Cardiac muscle cell (in vitro differentiated cells and primary cell): Measurements from ENCODE around the gene DENND1B. TPM values are rescaled to one million over a fixed set of nuclear protein-coding genes. Genes with fewer than 3 reads are reported as not detected.

Source experiments
- DNase-seq, 2 donors: peaks; one replicate each; pipeline versions ENCODE4 v3.0.0 to v3.0.0-alpha.2; 2010 to 2017; ENCODE audit warnings: low read depth in 1 of 2, low spot score in 1 of 2
- H3K27ac ChIP-seq: fragments of 200-600 bp; sonication (generic); 2 replicates; pipeline ENCODE4 v1.5.1; 2016
- H3K27me3 ChIP-seq: fragments of 200-600 bp; sonication (generic); 2 replicates; pipeline ENCODE4 v1.6.0; 2016; ENCODE audit warnings: control low read depth
- H3K36me3 ChIP-seq: fragments of 200-600 bp; sonication (generic); 2 replicates; pipeline ENCODE4 v1.5.1; 2016; ENCODE audit warnings: control low read depth
- H3K4me1 ChIP-seq: fragments of 200-600 bp; sonication (generic); 2 replicates; pipeline ENCODE4 v1.8.1; 2017; ENCODE audit warnings: low read depth, mild to moderate bottlenecking, mixed run types
- H3K4me3 ChIP-seq: fragments of 200-600 bp; sonication (generic); 2 replicates; pipeline ENCODE4 v1.5.1; 2016; ENCODE audit warnings: mild to moderate bottlenecking
- H3K9me3 ChIP-seq: fragments of 200-600 bp; sonication (generic); 2 replicates; pipeline ENCODE4 v1.5.1; 2017; ENCODE audit warnings: low read depth, mild to moderate bottlenecking, control low read depth
- polyA plus RNA-seq: library from polyadenylated mRNA; unstranded; fragments of >200 nt; fragmentation: Nextera tagmentation; extraction: Ambion mirVana; gene quantifications from 2 replicates; pipeline ENCODE4 v1.2.1, GENCODE V29; 2016
- total RNA-seq: library from RNA; depleted of rRNA; stranded (reverse); fragments of >200 nt; gene quantifications from 2 replicates; pipeline ENCODE4 v1.2.3, GENCODE V29; 2016
- TF ChIP-seq, protein P1 (sequence below): IDR thresholded peaks from 2 replicates; pipeline ENCODE4 v1.5.1; 2012; ENCODE audit warnings: low read depth, mild to moderate bottlenecking, low read length

DENND1B gene
- total and polyA plus RNA-seq, 2 experiments from 2014 or later: 9.9 to 11.0 TPM

DNA sequence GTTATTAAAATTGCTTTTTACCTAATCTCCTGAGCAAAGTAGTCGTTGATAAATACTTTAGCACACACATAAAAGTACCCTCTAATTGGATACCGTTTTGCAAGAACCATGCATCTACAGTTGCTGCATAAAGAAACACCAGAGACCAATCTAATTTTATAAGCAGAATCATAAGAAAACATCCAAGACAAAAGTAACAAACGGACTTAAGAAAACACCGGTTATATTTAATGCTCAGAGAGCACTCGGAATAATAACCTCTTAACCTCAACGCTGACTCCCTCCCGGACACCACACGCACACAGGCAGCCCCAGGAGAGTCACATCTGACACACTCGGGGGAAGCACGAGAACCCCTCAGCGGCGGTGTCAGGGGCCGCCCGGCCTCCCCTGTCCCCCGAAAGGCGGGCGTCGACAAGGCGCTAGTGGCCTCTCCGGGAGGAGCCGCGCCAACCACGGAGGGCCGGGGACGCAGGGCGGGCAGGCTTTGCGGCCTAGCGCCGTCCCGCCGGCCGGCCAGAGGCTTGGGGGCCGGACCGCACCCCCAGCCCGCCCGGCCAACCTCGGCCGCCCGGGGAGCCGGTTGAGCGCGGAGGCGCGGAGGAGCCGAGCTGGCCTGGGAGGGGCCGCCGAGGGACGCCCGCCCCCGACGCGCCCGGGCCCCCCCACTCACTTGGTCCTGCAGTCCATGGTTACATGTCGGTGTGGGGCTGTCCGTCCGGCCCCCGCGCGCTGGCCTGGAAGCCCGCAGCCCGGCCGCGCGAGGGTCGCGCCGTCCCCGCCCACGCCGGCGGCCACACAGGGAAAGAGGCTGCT is 606 bp downstream of the DENND1B start:
- DNase-seq: peak; percentile 60 to 78
- no peaks in the 10 kb centered on the region for H3K36me3 ChIP-seq
- TF ChIP-seq, protein P1, sequence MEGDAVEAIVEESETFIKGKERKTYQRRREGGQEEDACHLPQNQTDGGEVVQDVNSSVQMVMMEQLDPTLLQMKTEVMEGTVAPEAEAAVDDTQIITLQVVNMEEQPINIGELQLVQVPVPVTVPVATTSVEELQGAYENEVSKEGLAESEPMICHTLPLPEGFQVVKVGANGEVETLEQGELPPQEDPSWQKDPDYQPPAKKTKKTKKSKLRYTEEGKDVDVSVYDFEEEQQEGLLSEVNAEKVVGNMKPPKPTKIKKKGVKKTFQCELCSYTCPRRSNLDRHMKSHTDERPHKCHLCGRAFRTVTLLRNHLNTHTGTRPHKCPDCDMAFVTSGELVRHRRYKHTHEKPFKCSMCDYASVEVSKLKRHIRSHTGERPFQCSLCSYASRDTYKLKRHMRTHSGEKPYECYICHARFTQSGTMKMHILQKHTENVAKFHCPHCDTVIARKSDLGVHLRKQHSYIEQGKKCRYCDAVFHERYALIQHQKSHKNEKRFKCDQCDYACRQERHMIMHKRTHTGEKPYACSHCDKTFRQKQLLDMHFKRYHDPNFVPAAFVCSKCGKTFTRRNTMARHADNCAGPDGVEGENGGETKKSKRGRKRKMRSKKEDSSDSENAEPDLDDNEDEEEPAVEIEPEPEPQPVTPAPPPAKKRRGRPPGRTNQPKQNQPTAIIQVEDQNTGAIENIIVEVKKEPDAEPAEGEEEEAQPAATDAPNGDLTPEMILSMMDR: no peak
- H3K27ac ChIP-seq: peak overlapping the region; percentile 95
- H3K4me1 ChIP-seq: peaks cover 19% of the 10 kb centered on the region
- no peaks in the 10 kb centered on the region for H3K27me3 ChIP-seq
- no peaks in the 10 kb centered on the region for H3K9me3 ChIP-seq
- H3K4me3 ChIP-seq: peak overlapping the region; percentile 67

GRCh38 chr1:197773856-197774255 is 1.4 kb downstream of the DENND1B start:
- DNase-seq: no peak
- no peaks in the 10 kb centered on the region for H3K27me3 ChIP-seq
- TF ChIP-seq, protein P1: no peak
- H3K4me3 ChIP-seq: peak overlapping the region; percentile 67
- H3K4me1 ChIP-seq: peaks cover 19% of the 10 kb centered on the region
- H3K27ac ChIP-seq: peak overlapping the region; percentile 95
- H3K36me3 ChIP-seq: no peaks in the 10 kb centered on the region
- no peaks in the 10 kb centered on the region for H3K9me3 ChIP-seq

GRCh38 chr1:197771904-197772556 is 3.2 kb downstream of the DENND1B start:
- H3K4me3 ChIP-seq: no peak overlapping the region
- peaks cover 19% of the 10 kb centered on the region for H3K4me1 ChIP-seq

GRCh38 chr1:197771386-197771785 is 3.9 kb downstream of the DENND1B start:
- no peaks in the 10 kb centered on the region for H3K9me3 ChIP-seq
- peaks cover 19% of the 10 kb centered on the region for H3K4me1 ChIP-seq
- H3K4me3 ChIP-seq: no peak overlapping the region
- H3K27ac ChIP-seq: no peak overlapping the region
- DNase-seq: no peak
- H3K36me3 ChIP-seq: no peaks in the 10 kb centered on the region
- H3K27me3 ChIP-seq: no peaks in the 10 kb centered on the region
- TF ChIP-seq, protein P1: no peak

More at GRCh38 chr1:197771904-197772556, 3.2 kb downstream of the DENND1B start:
- no peak for DNase-seq
- Histone ChIP-seq H3K27me3 (no peaks in the 10 kb centered on the region), H3K36me3 (no peaks in the 10 kb centered on the region), H3K9me3 (no peaks in the 10 kb centered on the region), H3K27ac (no peak overlapping the region)
- TF ChIP-seq, protein P1: no peak

DNA sequence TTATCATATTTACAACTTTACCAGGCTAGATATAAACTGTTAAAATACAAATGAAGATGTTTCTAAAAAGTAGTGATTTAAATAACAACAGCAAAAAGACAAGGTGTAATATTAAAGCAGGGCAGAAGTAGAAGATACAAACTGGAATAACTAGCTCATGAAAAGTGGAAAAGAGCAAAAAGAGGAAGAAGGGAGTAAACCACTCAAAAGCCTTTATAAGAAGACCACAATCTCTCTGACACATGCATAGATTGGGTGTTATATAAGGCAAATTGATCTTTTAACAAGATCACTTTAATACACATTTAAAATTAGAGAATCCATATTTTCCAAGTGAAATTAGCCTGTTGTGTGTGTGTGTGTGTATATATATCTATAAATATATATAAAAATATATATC is 5.0 kb downstream of the DENND1B start:
- Histone ChIP-seq H3K27me3 (no peaks in the 10 kb centered on the region), H3K4me1 (peaks cover 19% of the 10 kb centered on the region), H3K9me3 (no peaks in the 10 kb centered on the region), H3K4me3 (no peak overlapping the region), H3K36me3 (no peaks in the 10 kb centered on the region), H3K27ac (no peak overlapping the region)
- DNase-seq: no peak
- TF ChIP-seq, protein P1: no peak
